A549 (cell line): ENCODE measurements around the gene SINHCAF.
A peak's percentile ranks its signal among the peaks of the same experiment; 100 is the strongest.
"Not testable (repeated sequence)": the region's sequence is repeated elsewhere in the genome, so short reads cannot be mapped to it uniquely, and the experiment has no call there.

Experiments used
- CBX8 ChIP-seq: fragments of 200-600 bp; sonication (generic); IDR thresholded peaks from 2 replicates; pipeline ENCODE4 v1.6.1; 2016
- HEYL ChIP-seq: fragments of 250-450 bp; sonication (Bioruptor Pico); IDR thresholded peaks from 2 replicates; pipeline ENCODE4 v1.8.0; 2021; ENCODE audit warnings: mild to moderate bottlenecking, moderate library complexity
- JUN ChIP-seq, 2 experiments: fragments of >200 bp; sonication (Bioruptor Twin); formaldehyde crosslinking; IDR thresholded peaks; 2 replicates in 1 of 2; 3 replicates in 1 of 2; pipeline ENCODE4 v1.6.1; 2016 to 2017
- POLR2A ChIP-seq: IDR thresholded peaks from 2 replicates; pipeline ENCODE4 v1.6.1; 2012; ENCODE audit warnings: mild to moderate bottlenecking, low read length
- RAD21 ChIP-seq, 2 experiments: fragments of >200 bp in 1 of 2; sonication (Bioruptor Twin) in 1 of 2; formaldehyde crosslinking in 1 of 2; IDR thresholded peaks in 1 of 2; conservative IDR thresholded peaks in 1 of 2; 2 replicates in 1 of 2; 3 replicates in 1 of 2; pipeline ENCODE4 v1.6.1; 2012 to 2018; ENCODE audit warnings: inconsistent platforms in 1 of 2
- ZNF302 ChIP-seq: fragments of 250-450 bp; sonication (Bioruptor Pico); IDR thresholded peaks from 2 replicates; pipeline ENCODE4 v1.9.0; 2021; ENCODE audit warnings: inconsistent platforms, mild to moderate bottlenecking, moderate library complexity
- TF ChIP-seq, protein P1 (sequence below): fragments of >200 bp; sonication (Bioruptor Twin); formaldehyde crosslinking; IDR thresholded peaks from 3 replicates; pipeline ENCODE4 v1.5.1; 2016
- TF ChIP-seq, protein P2 (sequence below): fragments of 150-350 bp; IDR thresholded peaks from 2 replicates; pipeline ENCODE4 v1.6.1; 2014; ENCODE audit warnings: low read depth, mild to moderate bottlenecking, low read length

- not testable (repeated sequence) for TF ChIP-seq HEYL (CRISPR knock-in tag); ZNF302 (CRISPR knock-in tag); POLR2A; CBX8; JUN (IDR thresholded peaks at IDR 0.05)
- TF ChIP-seq, protein P1, sequence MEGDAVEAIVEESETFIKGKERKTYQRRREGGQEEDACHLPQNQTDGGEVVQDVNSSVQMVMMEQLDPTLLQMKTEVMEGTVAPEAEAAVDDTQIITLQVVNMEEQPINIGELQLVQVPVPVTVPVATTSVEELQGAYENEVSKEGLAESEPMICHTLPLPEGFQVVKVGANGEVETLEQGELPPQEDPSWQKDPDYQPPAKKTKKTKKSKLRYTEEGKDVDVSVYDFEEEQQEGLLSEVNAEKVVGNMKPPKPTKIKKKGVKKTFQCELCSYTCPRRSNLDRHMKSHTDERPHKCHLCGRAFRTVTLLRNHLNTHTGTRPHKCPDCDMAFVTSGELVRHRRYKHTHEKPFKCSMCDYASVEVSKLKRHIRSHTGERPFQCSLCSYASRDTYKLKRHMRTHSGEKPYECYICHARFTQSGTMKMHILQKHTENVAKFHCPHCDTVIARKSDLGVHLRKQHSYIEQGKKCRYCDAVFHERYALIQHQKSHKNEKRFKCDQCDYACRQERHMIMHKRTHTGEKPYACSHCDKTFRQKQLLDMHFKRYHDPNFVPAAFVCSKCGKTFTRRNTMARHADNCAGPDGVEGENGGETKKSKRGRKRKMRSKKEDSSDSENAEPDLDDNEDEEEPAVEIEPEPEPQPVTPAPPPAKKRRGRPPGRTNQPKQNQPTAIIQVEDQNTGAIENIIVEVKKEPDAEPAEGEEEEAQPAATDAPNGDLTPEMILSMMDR = peak; percentile 55
- TF ChIP-seq, protein P2, sequence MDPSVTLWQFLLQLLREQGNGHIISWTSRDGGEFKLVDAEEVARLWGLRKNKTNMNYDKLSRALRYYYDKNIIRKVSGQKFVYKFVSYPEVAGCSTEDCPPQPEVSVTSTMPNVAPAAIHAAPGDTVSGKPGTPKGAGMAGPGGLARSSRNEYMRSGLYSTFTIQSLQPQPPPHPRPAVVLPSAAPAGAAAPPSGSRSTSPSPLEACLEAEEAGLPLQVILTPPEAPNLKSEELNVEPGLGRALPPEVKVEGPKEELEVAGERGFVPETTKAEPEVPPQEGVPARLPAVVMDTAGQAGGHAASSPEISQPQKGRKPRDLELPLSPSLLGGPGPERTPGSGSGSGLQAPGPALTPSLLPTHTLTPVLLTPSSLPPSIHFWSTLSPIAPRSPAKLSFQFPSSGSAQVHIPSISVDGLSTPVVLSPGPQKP = not testable (repeated sequence)
- peak in 1 of 2 experiments; percentile 71; a peak in 4 of 5 replicates for TF ChIP-seq RAD21 (conservative IDR thresholded peaks at IDR 0.05 in 1 of 2, IDR thresholded peaks at IDR 0.05 in 1 of 2)
Observed at GRCh38 chr12:31251707-31252611, 74.0 kb downstream of the SINHCAF start.
